ENCODE measurements around the gene MINK1.

The MINK1 gene

DNA sequence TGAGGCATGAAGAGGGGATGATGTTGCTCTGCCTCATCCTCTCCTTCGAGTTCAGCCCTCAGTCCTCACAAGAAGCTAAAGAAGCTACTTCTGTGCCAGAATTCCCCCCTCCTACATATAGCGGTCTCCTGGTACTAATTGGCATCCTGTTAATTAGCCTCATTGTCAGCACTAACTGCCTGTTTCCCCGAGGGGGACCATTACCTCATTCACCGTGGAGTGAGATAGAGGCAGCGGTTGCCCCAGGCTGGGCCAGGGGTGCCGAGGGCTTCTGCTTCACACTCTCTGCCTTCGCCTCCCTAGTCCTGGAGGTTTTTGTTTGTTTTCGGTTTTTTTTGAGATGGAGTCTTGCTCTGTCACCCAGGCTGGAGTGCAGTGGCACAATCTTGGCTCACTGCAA is 5.7 kb upstream of the MINK1 start:
- no peak overlapping the region for H3K27ac ChIP-seq (ENCODE audit: extremely low read depth, low read depth, low read length)
- peaks cover 0 to 12% of the 10 kb centered on the region in 2 experiments; a peak in 1 of 3 replicates for H3K36me3 ChIP-seq (ENCODE audit: control insufficient read depth in 2 of 2, insufficient read depth in 1 of 2, low read length in 2 of 2)
- POLR2A ChIA-PET = no interaction called here
- CTCF ChIA-PET = interaction anchor here (0.6 kb wide), 1 partner anchor 60 kb away, joined by 3 read pairs; no protein-coding TSS in a partner anchor
- H3K4me3 ChIP-seq (ENCODE audit: low read depth, low read length) = no peak overlapping the region
- TF ChIP-seq BCL11B (tag by site-specific recombination; IDR thresholded peaks at IDR 0.05; ENCODE audit: low read depth) (no peak), ZBTB21 (tag by site-specific recombination; IDR thresholded peaks at IDR 0.05) (no peak), ZNF501 (tag by site-specific recombination; IDR thresholded peaks at IDR 0.05) (no peak), ZNF433 (tag by site-specific recombination; IDR thresholded peaks at IDR 0.05; ENCODE audit: low read depth) (no peak), OSR2 (tag by site-specific recombination; IDR thresholded peaks at IDR 0.05) (peak; percentile 28; the same call in 1 of the 2 replicates), FEZF1 (tag by site-specific recombination; IDR thresholded peaks at IDR 0.05) (no peak), GFI1B (tag by site-specific recombination; IDR thresholded peaks at IDR 0.05) (no peak), ZNF366 (tag by site-specific recombination; conservative IDR thresholded peaks at IDR 0.05) (peak; percentile 44; the same call in 1 of the 2 replicates), ZNF777 (tag by site-specific recombination; IDR thresholded peaks at IDR 0.05; ENCODE audit: borderline replicate concordance) (no peak), ZNF549 (tag by site-specific recombination; IDR thresholded peaks at IDR 0.05) (no peak), ZFP69B (tag by site-specific recombination; IDR thresholded peaks at IDR 0.05) (no peak), ZNF2 (tag by site-specific recombination; IDR thresholded peaks at IDR 0.05) (no peak), ZNF830 (tag by site-specific recombination; IDR thresholded peaks at IDR 0.05; ENCODE audit: low read depth) (no peak), ZIC2 (tag by site-specific recombination; IDR thresholded peaks at IDR 0.05) (0 out of 2 replicates have a peak, but pooled peaks have one; percentile 10), ZNF623 (tag by site-specific recombination; IDR thresholded peaks at IDR 0.05) (no peak), ZNF169 (tag by site-specific recombination; IDR thresholded peaks at IDR 0.05) (no peak), ZNF610 (tag by site-specific recombination; IDR thresholded peaks at IDR 0.05; ENCODE audit: borderline replicate concordance) (no peak), GLIS1 (tag by site-specific recombination; IDR thresholded peaks at IDR 0.05) (peak; percentile 73), WT1 (tag by site-specific recombination; IDR thresholded peaks at IDR 0.05) (no peak)
- TF ChIP-seq, protein P1, sequence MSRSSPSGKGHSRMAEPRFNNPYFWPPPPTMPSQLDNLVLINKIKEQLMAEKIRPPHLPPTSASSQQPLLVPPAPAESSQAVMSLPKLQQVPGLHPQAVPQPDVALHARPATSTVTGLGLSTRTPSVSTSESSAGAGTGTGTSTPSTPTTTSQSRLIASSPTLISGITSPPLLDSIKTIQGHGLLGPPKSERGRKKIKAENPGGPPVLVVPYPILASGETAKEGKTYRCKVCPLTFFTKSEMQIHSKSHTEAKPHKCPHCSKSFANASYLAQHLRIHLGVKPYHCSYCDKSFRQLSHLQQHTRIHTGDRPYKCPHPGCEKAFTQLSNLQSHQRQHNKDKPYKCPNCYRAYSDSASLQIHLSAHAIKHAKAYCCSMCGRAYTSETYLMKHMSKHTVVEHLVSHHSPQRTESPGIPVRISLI (tag by site-specific recombination; IDR thresholded peaks at IDR 0.05) = no peak
- TF ChIP-seq, protein P2, sequence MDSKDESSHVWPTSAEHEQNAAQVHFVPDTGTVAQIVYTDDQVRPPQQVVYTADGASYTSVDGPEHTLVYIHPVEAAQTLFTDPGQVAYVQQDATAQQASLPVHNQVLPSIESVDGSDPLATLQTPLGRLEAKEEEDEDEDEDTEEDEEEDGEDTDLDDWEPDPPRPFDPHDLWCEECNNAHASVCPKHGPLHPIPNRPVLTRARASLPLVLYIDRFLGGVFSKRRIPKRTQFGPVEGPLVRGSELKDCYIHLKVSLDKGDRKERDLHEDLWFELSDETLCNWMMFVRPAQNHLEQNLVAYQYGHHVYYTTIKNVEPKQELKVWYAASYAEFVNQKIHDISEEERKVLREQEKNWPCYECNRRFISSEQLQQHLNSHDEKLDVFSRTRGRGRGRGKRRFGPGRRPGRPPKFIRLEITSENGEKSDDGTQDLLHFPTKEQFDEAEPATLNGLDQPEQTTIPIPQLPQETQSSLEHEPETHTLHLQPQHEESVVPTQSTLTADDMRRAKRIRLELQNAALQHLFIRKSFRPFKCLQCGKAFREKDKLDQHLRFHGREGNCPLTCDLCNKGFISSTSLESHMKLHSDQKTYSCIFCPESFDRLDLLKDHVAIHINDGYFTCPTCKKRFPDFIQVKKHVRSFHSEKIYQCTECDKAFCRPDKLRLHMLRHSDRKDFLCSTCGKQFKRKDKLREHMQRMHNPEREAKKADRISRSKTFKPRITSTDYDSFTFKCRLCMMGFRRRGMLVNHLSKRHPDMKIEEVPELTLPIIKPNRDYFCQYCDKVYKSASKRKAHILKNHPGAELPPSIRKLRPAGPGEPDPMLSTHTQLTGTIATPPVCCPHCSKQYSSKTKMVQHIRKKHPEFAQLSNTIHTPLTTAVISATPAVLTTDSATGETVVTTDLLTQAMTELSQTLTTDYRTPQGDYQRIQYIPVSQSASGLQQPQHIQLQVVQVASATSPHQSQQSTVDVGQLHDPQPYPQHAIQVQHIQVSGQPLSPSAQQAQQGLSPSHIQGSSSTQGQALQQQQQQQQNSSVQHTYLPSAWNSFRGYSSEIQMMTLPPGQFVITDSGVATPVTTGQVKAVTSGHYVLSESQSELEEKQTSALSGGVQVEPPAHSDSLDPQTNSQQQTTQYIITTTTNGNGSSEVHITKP (tag by site-specific recombination; IDR thresholded peaks at IDR 0.05) = no peak
- TF ChIP-seq, protein P3, sequence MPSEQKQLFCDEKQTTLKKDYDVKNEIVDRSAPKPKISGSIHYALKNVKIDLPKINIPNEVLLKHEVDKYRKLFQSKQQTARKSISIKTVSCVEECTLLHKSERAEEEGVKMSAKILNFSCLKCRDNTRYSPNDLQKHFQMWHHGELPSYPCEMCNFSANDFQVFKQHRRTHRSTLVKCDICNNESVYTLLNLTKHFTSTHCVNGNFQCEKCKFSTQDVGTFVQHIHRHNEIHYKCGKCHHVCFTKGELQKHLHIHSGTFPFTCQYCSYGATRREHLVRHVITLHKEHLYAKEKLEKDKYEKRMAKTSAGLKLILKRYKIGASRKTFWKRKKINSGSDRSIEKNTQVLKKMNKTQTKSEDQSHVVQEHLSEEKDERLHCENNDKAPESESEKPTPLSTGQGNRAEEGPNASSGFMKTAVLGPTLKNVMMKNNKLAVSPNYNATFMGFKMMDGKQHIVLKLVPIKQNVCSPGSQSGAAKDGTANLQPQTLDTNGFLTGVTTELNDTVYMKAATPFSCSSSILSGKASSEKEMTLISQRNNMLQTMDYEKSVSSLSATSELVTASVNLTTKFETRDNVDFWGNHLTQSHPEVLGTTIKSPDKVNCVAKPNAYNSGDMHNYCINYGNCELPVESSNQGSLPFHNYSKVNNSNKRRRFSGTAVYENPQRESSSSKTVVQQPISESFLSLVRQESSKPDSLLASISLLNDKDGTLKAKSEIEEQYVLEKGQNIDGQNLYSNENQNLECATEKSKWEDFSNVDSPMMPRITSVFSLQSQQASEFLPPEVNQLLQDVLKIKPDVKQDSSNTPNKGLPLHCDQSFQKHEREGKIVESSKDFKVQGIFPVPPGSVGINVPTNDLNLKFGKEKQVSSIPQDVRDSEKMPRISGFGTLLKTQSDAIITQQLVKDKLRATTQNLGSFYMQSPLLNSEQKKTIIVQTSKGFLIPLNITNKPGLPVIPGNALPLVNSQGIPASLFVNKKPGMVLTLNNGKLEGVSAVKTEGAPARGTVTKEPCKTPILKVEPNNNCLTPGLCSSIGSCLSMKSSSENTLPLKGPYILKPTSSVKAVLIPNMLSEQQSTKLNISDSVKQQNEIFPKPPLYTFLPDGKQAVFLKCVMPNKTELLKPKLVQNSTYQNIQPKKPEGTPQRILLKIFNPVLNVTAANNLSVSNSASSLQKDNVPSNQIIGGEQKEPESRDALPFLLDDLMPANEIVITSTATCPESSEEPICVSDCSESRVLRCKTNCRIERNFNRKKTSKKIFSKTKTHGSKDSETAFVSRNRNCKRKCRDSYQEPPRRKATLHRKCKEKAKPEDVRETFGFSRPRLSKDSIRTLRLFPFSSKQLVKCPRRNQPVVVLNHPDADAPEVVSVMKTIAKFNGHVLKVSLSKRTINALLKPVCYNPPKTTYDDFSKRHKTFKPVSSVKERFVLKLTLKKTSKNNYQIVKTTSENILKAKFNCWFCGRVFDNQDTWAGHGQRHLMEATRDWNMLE (tag by site-specific recombination; conservative IDR thresholded peaks at IDR 0.05; ENCODE audit: low read depth) = no peak
- no peaks in the 10 kb centered on the region for H3K4me1 ChIP-seq (ENCODE audit: control insufficient read depth, insufficient read depth, low read length)
- H3K9me3 ChIP-seq (ENCODE audit: control insufficient read depth, insufficient read depth, low read depth, low read length) = no peaks in the 10 kb centered on the region
